ENCODE results near the gene KRTAP2-1.

DNA sequence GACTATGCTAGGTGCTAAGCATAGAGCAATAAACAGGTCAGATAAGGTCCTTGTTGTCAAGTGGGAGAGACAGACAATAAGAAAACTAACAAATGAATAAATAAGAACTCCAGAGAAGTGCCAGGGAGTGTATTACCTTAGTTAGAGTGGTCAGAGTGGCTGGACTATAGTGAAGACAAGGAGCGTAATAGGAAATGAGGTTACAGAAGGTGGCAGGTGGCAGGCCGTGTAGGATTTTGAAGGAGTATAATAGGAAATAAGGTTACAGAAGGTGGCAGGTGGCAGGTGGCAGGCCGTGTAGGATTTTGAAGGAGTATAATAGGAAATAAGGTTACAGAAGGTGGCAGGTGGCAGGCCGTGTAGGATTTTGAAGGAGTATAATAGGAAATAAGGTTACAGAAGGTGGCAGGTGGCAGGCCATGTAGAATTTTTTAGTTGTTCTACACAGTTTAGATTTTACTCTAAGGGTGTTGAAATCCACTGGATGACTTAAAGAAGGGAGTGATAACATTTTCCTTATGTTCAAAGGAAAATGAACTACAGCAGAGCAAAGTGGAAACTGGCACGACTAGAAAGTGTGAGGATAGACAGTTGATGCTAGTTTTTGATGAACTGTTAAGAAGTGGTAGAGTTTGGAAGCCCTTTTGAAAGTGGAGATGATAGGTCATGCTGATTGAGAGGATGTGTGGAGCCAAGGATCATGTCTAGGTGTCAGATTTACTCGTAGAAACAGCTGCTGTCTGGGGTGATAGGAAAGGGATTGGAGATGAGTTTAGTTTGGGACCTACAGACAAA is 34.6 kb downstream of the KRTAP2-1 start:
- TF ChIP-seq, protein P1, sequence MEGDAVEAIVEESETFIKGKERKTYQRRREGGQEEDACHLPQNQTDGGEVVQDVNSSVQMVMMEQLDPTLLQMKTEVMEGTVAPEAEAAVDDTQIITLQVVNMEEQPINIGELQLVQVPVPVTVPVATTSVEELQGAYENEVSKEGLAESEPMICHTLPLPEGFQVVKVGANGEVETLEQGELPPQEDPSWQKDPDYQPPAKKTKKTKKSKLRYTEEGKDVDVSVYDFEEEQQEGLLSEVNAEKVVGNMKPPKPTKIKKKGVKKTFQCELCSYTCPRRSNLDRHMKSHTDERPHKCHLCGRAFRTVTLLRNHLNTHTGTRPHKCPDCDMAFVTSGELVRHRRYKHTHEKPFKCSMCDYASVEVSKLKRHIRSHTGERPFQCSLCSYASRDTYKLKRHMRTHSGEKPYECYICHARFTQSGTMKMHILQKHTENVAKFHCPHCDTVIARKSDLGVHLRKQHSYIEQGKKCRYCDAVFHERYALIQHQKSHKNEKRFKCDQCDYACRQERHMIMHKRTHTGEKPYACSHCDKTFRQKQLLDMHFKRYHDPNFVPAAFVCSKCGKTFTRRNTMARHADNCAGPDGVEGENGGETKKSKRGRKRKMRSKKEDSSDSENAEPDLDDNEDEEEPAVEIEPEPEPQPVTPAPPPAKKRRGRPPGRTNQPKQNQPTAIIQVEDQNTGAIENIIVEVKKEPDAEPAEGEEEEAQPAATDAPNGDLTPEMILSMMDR (conservative IDR thresholded peaks at IDR 0.05; ENCODE audit: low read depth, low read length) = no peak
- no peak for TF ChIP-seq EZH2 (IDR thresholded peaks at IDR 0.05; ENCODE audit: borderline replicate concordance, low read depth, low read length, poor library complexity, severe bottlenecking)

Data from A673 (cell line).